Right atrium auricular region (tissue), 2 donors: ENCODE data around the gene ILDR1. TPM values are rescaled to one million over a fixed set of nuclear protein-coding genes. Genes with fewer than 3 reads are reported as not detected.

Source experiments
- DNase-seq: peaks from one replicate; pipeline ENCODE4 v3.0.0-alpha.2; 2019; ENCODE audit warnings: low spot score
- H3K27ac ChIP-seq, 2 donors: fragments of 200-600 bp; sonication (generic); 1 replicate in 1 of 2; 2 replicates in 1 of 2; pipeline ENCODE4 v1.5.1; 2016 to 2019
- H3K27me3 ChIP-seq, 2 donors: fragments of 200-600 bp; sonication (generic); one replicate each; pipeline versions ENCODE4 v1.5.1 to v1.6.0; 2017 to 2019
- H3K36me3 ChIP-seq: fragments of 200-600 bp; sonication (generic); one replicate; pipeline ENCODE4 v1.5.1; 2016
- H3K4me1 ChIP-seq, 2 donors: fragments of 200-600 bp; sonication (generic); one replicate each; pipeline versions ENCODE4 v1.5.1 to v1.6.0; 2017 to 2019
- H3K4me3 ChIP-seq, 2 donors: fragments of 200-600 bp; sonication (generic); 1 replicate in 1 of 2; 2 replicates in 1 of 2; pipeline ENCODE4 v1.5.1; 2017 to 2019; ENCODE audit warnings: mild to moderate bottlenecking in 1 of 2, moderate library complexity in 1 of 2
- H3K9me3 ChIP-seq, 2 donors: fragments of 200-600 bp; sonication (generic); one replicate each; pipeline ENCODE4 v1.5.1; 2019
- total RNA-seq, 2 donors: library from RNA; depleted of rRNA; stranded (reverse); fragments of >200 nt; gene quantifications; one replicate each; pipeline ENCODE4 v1.1.0, GENCODE V29; 2016
- TF ChIP-seq, protein P1 (sequence below), 2 donors: fragments of 200-600 bp; sonication (generic); IDR thresholded peaks; one replicate each; pipeline ENCODE4 v1.5.1; 2019; ENCODE audit warnings: antibody characterized with exemption in 2 of 2

Gene ILDR1
- total RNA-seq, 2 donors from 2014 or later = not detected

DNA sequence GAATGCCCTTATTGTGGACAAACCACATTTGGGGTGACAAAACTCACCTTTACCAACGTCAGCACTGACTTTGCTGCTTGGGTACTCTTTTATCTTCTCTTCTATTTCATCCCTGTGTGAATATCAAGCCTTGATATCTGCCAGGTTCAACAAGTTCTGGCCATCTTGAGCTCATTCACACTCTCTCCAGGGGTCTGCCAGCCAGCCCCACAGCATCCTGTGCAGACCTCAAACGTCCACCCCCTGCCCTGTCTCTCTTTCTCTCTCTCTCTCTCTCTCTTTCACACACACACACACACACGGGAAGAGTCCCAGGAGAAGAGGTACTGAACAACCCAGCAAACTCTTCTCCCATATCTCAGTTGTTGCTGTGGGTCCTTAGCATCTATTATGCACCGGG is 10.7 kb downstream of the ILDR1 start:
- DNase-seq = no peak
- H3K4me1 ChIP-seq = no peaks in the 10 kb centered on the region
- H3K36me3 ChIP-seq = no peaks in the 10 kb centered on the region
- H3K4me3 ChIP-seq = no peak overlapping the region
- no peaks in the 10 kb centered on the region for H3K9me3 ChIP-seq
- H3K27ac ChIP-seq = no peak overlapping the region
- TF ChIP-seq, protein P1, sequence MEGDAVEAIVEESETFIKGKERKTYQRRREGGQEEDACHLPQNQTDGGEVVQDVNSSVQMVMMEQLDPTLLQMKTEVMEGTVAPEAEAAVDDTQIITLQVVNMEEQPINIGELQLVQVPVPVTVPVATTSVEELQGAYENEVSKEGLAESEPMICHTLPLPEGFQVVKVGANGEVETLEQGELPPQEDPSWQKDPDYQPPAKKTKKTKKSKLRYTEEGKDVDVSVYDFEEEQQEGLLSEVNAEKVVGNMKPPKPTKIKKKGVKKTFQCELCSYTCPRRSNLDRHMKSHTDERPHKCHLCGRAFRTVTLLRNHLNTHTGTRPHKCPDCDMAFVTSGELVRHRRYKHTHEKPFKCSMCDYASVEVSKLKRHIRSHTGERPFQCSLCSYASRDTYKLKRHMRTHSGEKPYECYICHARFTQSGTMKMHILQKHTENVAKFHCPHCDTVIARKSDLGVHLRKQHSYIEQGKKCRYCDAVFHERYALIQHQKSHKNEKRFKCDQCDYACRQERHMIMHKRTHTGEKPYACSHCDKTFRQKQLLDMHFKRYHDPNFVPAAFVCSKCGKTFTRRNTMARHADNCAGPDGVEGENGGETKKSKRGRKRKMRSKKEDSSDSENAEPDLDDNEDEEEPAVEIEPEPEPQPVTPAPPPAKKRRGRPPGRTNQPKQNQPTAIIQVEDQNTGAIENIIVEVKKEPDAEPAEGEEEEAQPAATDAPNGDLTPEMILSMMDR (IDR thresholded peaks at IDR 0.05) = no peak
- no peaks in the 10 kb centered on the region for H3K27me3 ChIP-seq

DNA sequence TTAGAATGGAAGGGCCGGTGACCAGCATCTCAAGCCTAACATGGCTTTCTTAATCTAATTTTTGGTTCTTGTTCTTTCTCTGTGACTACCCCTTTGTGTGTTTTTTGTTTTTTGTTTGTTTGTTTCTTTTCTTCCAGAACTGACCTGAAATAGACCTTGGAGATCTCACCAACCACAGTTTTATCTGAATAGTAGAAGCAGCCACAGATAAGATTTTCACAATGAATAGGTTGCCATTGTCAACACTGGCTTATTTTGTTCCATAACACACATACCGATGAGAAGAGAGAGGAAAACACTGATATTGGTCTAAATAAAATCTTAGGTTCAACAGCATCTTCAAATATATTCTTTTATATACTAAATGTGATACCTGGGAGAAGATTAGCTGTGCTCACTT is 11.5 kb downstream of the ILDR1 start:
- Histone ChIP-seq H3K4me1 (no peaks in the 10 kb centered on the region), H3K9me3 (no peaks in the 10 kb centered on the region), H3K27me3 (no peaks in the 10 kb centered on the region), H3K4me3 (no peak overlapping the region), H3K36me3 (no peaks in the 10 kb centered on the region), H3K27ac (no peak overlapping the region)
- DNase-seq = no peak
- TF ChIP-seq, protein P1 (IDR thresholded peaks at IDR 0.05) = no peak

DNA sequence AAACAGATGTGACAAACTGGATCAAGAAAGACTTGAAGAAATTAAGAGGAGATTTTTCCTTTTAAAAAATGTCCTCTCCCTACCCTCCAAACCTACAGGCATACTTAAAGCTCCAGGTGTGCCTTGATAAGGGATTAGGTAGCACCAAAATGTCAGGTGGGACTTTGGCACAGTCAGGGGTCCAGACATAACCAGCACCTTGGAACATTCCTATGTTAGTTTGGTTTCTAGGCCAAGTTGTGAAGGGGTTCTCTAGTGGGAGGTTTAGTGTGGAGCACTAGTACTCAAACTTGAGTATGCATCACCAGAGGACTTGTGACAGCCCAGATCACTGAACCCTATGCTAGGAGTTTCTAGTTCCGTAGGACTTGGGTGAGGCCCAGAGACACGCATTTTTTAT is 13.9 kb downstream of the ILDR1 start:
- H3K27ac ChIP-seq = no peak overlapping the region
- H3K9me3 ChIP-seq = no peaks in the 10 kb centered on the region
- H3K27me3 ChIP-seq = no peaks in the 10 kb centered on the region
- no peaks in the 10 kb centered on the region for H3K4me1 ChIP-seq
- TF ChIP-seq, protein P1 (IDR thresholded peaks at IDR 0.05) = no peak
- DNase-seq = no peak
- no peaks in the 10 kb centered on the region for H3K36me3 ChIP-seq
- H3K4me3 ChIP-seq = no peak overlapping the region

DNA sequence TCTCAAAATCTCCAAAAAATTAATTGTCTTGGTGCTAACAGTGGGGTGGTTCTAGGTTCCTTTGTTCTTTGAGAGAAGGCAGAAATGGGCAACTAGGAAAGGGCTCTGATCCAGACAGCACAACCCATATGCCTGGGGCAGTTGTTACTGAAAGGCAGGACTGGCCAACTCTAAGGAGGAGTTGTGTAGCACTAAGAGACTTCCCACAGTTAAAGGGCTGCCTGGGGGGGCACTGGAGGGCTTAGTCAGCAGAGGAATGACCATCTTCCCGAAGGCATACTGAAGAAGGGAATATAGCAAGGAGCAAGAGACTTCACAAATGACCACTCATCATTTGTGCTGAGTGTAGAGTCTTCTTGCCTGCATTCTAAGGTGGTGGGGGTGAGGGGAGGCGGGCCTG is 15.8 kb downstream of the ILDR1 start:
- Histone ChIP-seq H3K4me3 (no peak overlapping the region), H3K4me1 (no peaks in the 10 kb centered on the region), H3K36me3 (no peaks in the 10 kb centered on the region), H3K9me3 (no peaks in the 10 kb centered on the region), H3K27ac (no peak overlapping the region), H3K27me3 (no peaks in the 10 kb centered on the region)
- DNase-seq = no peak
- TF ChIP-seq, protein P1 (IDR thresholded peaks at IDR 0.05) = no peak

DNA sequence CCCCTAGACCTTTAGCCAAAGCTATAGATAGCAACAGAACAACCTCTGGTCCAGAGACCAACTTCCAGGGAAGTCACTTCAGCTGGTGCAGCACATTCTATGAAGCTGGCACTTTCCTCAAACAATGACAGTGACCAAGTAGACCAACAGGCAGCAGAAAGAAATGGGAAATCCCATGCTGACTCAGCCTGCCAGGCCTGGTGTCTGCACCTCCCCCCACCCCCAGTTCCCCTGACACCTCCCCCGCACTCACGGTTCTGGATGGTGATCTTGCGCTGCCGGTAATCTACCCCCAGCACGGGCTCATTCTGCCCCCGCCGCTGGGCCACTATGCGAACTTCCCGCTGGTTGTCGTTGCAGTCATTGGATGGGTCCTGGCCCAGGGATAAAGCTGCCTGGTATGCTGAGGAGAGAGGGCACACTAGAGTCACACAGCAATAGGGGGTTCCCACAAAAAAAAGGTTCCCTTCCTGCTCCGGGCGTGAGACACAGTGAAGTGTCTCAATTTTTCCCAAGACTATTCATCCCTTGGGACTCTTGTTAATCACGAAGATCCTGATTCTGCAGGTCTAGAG is 17.0 kb downstream of the ILDR1 start:
- TF ChIP-seq, protein P1 (IDR thresholded peaks at IDR 0.05) = no peak
- Histone ChIP-seq H3K27ac (no peak overlapping the region), H3K36me3 (no peaks in the 10 kb centered on the region), H3K4me1 (no peaks in the 10 kb centered on the region), H3K4me3 (no peak overlapping the region), H3K27me3 (no peaks in the 10 kb centered on the region), H3K9me3 (no peaks in the 10 kb centered on the region)
- DNase-seq = no peak

DNA sequence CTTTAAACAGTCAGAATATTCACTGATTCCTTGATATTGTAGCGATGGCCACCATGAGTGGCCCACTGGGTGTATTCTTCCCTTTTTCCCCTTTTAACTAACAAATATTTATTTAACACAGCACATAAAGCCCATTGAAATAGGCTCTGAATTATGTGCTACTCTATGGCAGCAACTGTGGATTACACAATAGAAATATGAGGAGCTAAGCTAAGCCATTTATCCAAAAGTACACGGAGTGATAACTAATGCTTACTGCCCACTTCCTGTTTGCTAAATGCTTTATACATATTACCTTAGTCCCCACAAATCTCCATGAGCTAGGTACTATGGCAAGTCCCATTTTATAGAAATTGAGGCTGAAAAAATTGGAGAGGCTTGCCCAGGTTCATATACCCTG is 17.9 kb downstream of the ILDR1 start:
- no peaks in the 10 kb centered on the region for H3K27me3 ChIP-seq
- H3K4me3 ChIP-seq = no peak overlapping the region
- TF ChIP-seq, protein P1 (IDR thresholded peaks at IDR 0.05) = no peak
- H3K36me3 ChIP-seq = no peaks in the 10 kb centered on the region
- no peaks in the 10 kb centered on the region for H3K9me3 ChIP-seq
- DNase-seq = no peak
- no peak overlapping the region for H3K27ac ChIP-seq
- no peaks in the 10 kb centered on the region for H3K4me1 ChIP-seq
